ENCODE measurements around the gene CELF5.
A peak's percentile ranks its signal among the peaks of the same experiment; 100 is the strongest.
"Not testable (repeated sequence)": the region's sequence is repeated elsewhere in the genome, so short reads cannot be mapped to it uniquely, and the experiment has no call there.

CELF5 gene

DNA sequence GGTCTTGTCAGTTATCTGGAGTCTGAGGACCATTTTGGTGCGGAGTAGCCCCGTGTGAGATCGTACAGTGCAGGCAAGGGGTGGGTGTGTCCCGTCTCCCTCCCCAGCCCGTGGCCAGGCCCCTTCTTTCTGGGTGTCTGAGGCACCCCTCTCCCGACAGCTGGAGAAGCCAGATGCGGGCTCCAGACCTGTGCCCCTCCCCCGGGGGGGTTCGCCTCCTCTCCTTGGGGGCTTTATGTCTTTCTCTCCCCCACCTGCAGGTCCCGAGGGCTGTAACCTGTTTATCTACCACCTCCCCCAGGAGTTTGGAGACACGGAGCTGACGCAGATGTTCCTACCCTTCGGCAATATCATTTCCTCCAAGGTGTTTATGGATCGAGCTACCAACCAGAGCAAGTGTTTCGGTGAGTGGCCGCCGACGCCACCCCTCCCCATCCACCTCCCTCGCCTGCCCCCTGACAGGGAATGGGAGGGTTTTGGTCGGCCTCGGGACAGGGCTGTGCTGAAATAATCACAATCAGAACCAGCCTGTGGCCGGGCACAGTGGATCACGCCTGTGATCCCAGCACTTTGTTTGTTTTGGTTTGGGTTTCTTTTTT is 65.6 kb downstream of the CELF5 start:
- no peak for DNase-seq

GRCh38 chr19:3290858-3291257 is 66.4 kb downstream of the CELF5 start:
- not testable (repeated sequence) for DNase-seq

DNA sequence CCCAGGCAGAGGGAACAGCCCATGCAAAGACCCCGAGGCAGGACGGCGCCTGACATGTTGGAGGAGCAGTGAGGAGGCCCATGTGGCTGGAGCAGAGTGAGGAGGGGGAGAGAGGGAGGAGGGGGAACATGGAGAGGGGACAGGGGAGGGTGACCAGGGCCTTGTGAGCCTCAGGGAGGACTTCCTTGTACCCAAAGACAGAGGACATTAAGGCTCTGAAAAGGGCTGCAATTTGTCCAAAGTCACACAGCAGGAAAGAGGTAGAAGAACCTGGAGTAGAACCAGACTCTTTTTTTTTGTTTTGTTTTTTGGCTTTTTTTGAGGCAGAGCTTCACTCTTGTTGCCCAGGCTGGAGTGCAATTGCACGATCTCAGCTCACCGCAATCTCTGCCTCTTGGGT is 67.2 kb downstream of the CELF5 start:
- DNase-seq = no peak

GRCh38 chr19:3292958-3293529 is 68.6 kb downstream of the CELF5 start:
- DNase-seq = no peak

- DNase-seq = no peak
Measured at GRCh38 chr19:3293560-3293959, 69.1 kb downstream of the CELF5 start.

GRCh38 chr19:3294080-3294850 is 69.8 kb downstream of the CELF5 start:
- no peak for DNase-seq

DNA sequence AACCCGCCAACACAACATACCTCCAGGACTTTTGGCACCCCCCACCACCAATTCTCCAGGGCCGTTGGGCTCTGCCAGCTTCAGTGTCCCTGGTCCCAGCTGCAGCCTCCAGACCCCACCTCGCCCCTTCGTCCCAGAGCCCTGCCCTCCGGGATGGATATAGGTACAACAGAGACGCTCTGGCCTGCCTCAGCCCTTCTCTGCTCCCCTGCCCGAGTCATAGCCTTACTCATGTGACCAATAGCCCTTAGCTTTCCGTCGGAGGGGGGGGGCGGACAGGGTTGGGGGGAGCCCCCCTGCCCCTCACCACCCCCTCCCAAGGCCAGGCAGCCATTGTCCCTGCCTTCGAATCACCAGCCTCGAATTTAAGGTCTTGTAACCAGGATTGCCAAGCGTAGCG is 71.1 kb downstream of the CELF5 start:
- DNase-seq = no peak

- DNase-seq = no peak
Measured at GRCh38 chr19:3296034-3296433, 71.6 kb downstream of the CELF5 start.

GRCh38 chr19:3296446-3296845 is 72.0 kb downstream of the CELF5 start:
- DNase-seq = no peak

- no peak for DNase-seq
Measured at GRCh38 chr19:3298853-3299449, 74.5 kb downstream of the CELF5 start.

GRCh38 chr19:3300566-3300965 is 76.1 kb downstream of the CELF5 start:
- DNase-seq = not testable (repeated sequence)

DNA sequence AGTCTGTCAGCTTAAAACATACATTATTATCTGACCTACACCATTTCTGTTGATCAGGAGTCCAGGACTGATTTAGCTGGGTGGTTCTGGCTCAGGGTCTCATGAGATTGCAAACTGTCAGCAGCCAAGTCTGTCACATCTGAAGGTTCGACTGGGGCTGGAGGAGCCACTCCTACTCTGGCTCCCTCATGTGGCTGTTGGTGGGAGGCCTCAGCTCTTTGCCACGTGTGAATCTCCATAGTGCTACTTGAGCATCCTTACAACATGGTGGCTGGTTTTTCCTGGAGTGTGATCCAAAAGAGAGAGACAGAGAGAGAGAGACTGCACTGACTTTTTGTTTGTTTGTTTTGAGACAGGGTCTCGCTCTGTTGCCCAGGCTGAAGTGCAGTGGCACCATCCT is 78.3 kb downstream of the CELF5 start:
- DNase-seq = no peak

GRCh38 chr19:3304871-3305423 is 80.5 kb downstream of the CELF5 start:
- DNase-seq = peak in 44 of 56 donors; percentile 7 to 83 (median 46)

- no peak for DNase-seq
Measured at GRCh38 chr19:3309724-3310123, 85.3 kb downstream of the CELF5 start.

GRCh38 chr19:3310280-3310679 is 85.8 kb downstream of the CELF5 start:
- no peak for DNase-seq

DNA sequence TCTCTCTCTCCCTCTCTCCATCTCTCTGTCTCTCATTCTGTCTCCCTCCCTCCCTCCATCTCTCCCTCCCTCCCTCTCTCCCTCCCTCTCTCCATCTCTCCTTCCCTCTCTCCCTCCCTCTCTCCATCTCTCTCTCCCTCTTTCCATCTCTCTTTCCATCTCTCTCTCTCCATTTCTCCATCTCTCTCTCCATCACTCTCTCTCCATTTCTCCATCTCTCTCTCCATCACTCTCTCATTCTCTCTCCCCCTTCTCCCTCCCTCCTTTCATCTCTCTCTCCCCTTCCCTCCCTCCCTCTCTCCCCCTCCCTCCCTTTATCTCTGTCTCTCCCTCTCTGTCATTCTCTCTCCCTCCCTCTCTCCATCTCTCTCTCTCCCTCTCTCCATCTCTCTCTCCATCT is 86.2 kb downstream of the CELF5 start:
- DNase-seq = no peak

- DNase-seq = no peak
Measured at GRCh38 chr19:3313199-3313575, 88.7 kb downstream of the CELF5 start.

DNA sequence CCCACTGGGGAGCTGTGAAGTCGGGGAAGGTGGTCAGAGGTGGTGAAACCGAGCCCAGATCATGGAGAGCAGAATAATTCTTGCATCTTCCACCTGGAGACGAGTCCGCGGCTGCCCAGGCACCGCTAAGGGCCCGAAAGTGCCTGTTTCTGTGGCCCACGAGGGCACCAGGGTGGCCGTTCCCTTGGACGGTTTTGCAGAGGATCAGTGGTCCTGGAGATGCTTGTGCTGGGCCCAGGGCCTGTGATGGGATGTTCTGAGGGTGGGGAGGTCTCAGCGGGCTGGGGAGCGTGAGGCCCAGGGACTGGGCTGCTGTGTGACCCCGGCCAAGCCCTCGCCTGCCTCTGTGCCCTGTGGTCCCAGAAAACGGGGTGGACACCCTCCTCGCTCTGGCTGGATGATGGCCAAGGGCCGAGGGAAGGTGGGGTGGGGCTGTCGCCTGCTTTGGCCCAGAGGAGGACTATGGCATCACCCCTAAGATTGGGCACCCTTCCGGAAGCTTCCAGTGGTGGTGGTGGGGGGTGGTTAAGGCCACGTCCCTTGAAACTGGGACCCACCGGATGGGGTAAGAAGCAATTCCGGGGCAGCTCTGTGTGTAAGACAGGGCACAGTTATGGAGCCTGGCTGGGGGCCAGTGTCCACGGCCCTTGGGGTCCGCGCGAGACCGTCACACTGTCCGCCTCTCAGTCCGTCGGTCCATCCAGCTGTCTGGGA is 90.7 kb downstream of the CELF5 start:
- no peak for DNase-seq

GRCh38 chr19:3315676-3315973 is 91.2 kb downstream of the CELF5 start:
- no peak for DNase-seq

- DNase-seq = no peak
Measured at GRCh38 chr19:3316132-3316648, 91.7 kb downstream of the CELF5 start.

- no peak for DNase-seq
Measured at GRCh38 chr19:3316659-3317207, 92.3 kb downstream of the CELF5 start.
